ENCODE measurements around the gene FDXACB1. TPM values are rescaled to one million over a fixed set of nuclear protein-coding genes. Genes with fewer than 3 reads are reported as not detected.

The FDXACB1 gene
- total RNA-seq, 2 donors from 2014 or later = 0.90 to 2.0 TPM

- Histone ChIP-seq H3K4me3 (no peak overlapping the region), H3K4me1 (no peaks in the 10 kb centered on the region), H3K36me3 (peaks cover 13% of the 10 kb centered on the region), H3K9me3 (no peaks in the 10 kb centered on the region), H3K27me3 (no peaks in the 10 kb centered on the region), H3K27ac (no peak overlapping the region)
- TF ChIP-seq, protein P1, sequence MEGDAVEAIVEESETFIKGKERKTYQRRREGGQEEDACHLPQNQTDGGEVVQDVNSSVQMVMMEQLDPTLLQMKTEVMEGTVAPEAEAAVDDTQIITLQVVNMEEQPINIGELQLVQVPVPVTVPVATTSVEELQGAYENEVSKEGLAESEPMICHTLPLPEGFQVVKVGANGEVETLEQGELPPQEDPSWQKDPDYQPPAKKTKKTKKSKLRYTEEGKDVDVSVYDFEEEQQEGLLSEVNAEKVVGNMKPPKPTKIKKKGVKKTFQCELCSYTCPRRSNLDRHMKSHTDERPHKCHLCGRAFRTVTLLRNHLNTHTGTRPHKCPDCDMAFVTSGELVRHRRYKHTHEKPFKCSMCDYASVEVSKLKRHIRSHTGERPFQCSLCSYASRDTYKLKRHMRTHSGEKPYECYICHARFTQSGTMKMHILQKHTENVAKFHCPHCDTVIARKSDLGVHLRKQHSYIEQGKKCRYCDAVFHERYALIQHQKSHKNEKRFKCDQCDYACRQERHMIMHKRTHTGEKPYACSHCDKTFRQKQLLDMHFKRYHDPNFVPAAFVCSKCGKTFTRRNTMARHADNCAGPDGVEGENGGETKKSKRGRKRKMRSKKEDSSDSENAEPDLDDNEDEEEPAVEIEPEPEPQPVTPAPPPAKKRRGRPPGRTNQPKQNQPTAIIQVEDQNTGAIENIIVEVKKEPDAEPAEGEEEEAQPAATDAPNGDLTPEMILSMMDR (IDR thresholded peaks at IDR 0.05) = peak; percentile 79 to 93
- DNase-seq (ENCODE audit: low spot score) = peak; percentile 96
Observed at GRCh38 chr11:111841370-111842053, 37.5 kb downstream of the FDXACB1 start.

- H3K36me3 ChIP-seq = peaks cover 23% of the 10 kb centered on the region
- no peaks in the 10 kb centered on the region for H3K9me3 ChIP-seq
- no peak for DNase-seq (ENCODE audit: low spot score)
Observed at GRCh38 chr11:111840143-111840542, 38.8 kb downstream of the FDXACB1 start.

GRCh38 chr11:111838054-111838453 lies 40.9 kb downstream of the FDXACB1 start:
- H3K36me3 ChIP-seq = peaks cover 16% of the 10 kb centered on the region
- H3K4me3 ChIP-seq = no peak overlapping the region
- H3K27ac ChIP-seq = no peak overlapping the region
- H3K9me3 ChIP-seq = no peaks in the 10 kb centered on the region
- no peak for DNase-seq (ENCODE audit: low spot score)
- H3K4me1 ChIP-seq = no peaks in the 10 kb centered on the region
- TF ChIP-seq, protein P1 (IDR thresholded peaks at IDR 0.05) = no peak
- H3K27me3 ChIP-seq = no peaks in the 10 kb centered on the region

More at GRCh38 chr11:111840143-111840542, 38.8 kb downstream of the FDXACB1 start:
- Histone ChIP-seq H3K27ac (no peak overlapping the region), H3K4me1 (no peaks in the 10 kb centered on the region), H3K27me3 (no peaks in the 10 kb centered on the region), H3K4me3 (no peak overlapping the region)
- TF ChIP-seq, protein P1 (IDR thresholded peaks at IDR 0.05) = no peak

DNA sequence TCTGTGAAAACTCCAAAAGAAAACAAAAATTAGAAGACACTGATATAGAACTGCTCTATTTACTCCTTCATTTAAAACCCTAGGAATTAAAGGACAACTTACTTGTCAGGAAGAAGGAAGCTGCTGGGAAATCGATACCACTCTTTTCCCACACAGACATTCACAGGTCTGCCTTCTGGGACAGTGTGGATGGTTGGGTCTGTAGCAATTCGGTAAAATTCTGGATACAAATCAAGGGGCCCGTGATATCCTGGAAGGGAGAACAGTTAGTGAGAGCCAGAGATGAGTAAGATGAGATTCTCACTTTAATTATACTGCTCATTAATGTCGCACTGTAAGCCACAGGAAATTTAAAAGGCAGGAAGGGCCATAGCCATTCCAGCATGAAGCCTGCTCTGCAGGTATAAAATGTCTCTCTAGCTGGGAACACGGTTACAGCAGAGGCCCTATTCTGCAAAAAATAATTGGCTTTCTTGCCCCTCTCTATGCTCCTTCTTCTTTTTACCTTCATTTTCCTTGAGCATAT lies 41.5 kb downstream of the FDXACB1 start:
- Histone ChIP-seq H3K27ac (no peak overlapping the region), H3K4me1 (no peaks in the 10 kb centered on the region), H3K4me3 (no peak overlapping the region), H3K27me3 (no peaks in the 10 kb centered on the region), H3K36me3 (peaks cover 16% of the 10 kb centered on the region), H3K9me3 (no peaks in the 10 kb centered on the region)
- no peak for DNase-seq (ENCODE audit: low spot score)
- TF ChIP-seq, protein P1 (IDR thresholded peaks at IDR 0.05) = no peak

- Histone ChIP-seq H3K36me3 (peaks cover 16% of the 10 kb centered on the region), H3K4me3 (no peak overlapping the region), H3K27me3 (no peaks in the 10 kb centered on the region), H3K9me3 (no peaks in the 10 kb centered on the region), H3K27ac (no peak overlapping the region), H3K4me1 (no peaks in the 10 kb centered on the region)
- TF ChIP-seq, protein P1 (IDR thresholded peaks at IDR 0.05) = no peak
- DNase-seq (ENCODE audit: low spot score) = no peak
Observed at GRCh38 chr11:111836721-111837120, 42.2 kb downstream of the FDXACB1 start.

All from right atrium auricular region (tissue), 2 donors.